CD14-positive monocyte (primary cell): ENCODE measurements around the gene RBMS1. TPM values are rescaled to one million over a fixed set of nuclear protein-coding genes. Genes with fewer than 3 reads are reported as not detected.

Source experiments
- DNase-seq, 3 donors: peaks; one replicate each; pipeline ENCODE4 v3.0.0-alpha.2; 2011 to 2022
- H2AFZ ChIP-seq: 2 replicates; pipeline ENCODE4 v1.6.0; 2012; ENCODE audit warnings: mild to moderate bottlenecking, low read depth, low read length, inconsistent platforms; ENCODE audit not compliant: insufficient read depth, poor library complexity, severe bottlenecking
- H3K27ac ChIP-seq, 2 donors: 1 replicate in 1 of 2; 2 replicates in 1 of 2; pipeline ENCODE4 v1.5.1; 2012 to 2013; ENCODE audit warnings: low read length in 2 of 2, control low read depth in 1 of 2, inconsistent platforms in 1 of 2, low read depth in 1 of 2, mild to moderate bottlenecking in 1 of 2
- H3K27me3 ChIP-seq, 2 donors: one replicate each; pipeline versions ENCODE4 v1.6.0 to v1.6.1; 2011 to 2013; ENCODE audit warnings: low read length in 2 of 2; ENCODE audit not compliant: control insufficient read depth in 2 of 2, insufficient read depth in 2 of 2
- H3K36me3 ChIP-seq, 2 donors: replicated peaks in 1 of 2; 1 replicate in 1 of 2; 2 replicates in 1 of 2; pipeline versions ENCODE4 v1.5.1 to v1.6.1; 2012 to 2013; ENCODE audit warnings: low read length in 2 of 2, control low read depth in 1 of 2, inconsistent platforms in 1 of 2, mild to moderate bottlenecking in 1 of 2; ENCODE audit not compliant: insufficient read depth in 2 of 2, control insufficient read depth in 1 of 2
- H3K4me1 ChIP-seq, 2 donors: 1 replicate in 1 of 2; 2 replicates in 1 of 2; pipeline versions ENCODE4 v1.5.1 to v1.6.1; 2012 to 2013; ENCODE audit warnings: low read length in 2 of 2, control low read depth in 1 of 2, inconsistent platforms in 1 of 2, mild to moderate bottlenecking in 1 of 2, moderate library complexity in 1 of 2; ENCODE audit not compliant: insufficient read depth in 2 of 2, control insufficient read depth in 1 of 2
- H3K4me2 ChIP-seq: replicated peaks from 2 replicates; pipeline ENCODE3; 2012; ENCODE audit warnings: low read length, moderate library complexity, mild to moderate bottlenecking; ENCODE audit not compliant: poor library complexity, severe bottlenecking; ENCODE audit errors: extremely low read depth
- H3K4me3 ChIP-seq, 3 experiments: fragments of 200-600 bp in 1 of 3; sonication (generic) in 1 of 3; replicated peaks in 1 of 3; 1 replicate in 2 of 3; 2 replicates in 1 of 3; pipeline ENCODE4 v1.5.1; 2011 to 2013; ENCODE audit warnings: low read length in 3 of 3, mild to moderate bottlenecking in 3 of 3, control low read depth in 2 of 3, low read depth in 2 of 3, inconsistent platforms in 1 of 3, moderate library complexity in 1 of 3
- H3K79me2 ChIP-seq: 2 replicates; pipeline ENCODE4 v1.6.0; 2012; ENCODE audit warnings: mild to moderate bottlenecking, control low read depth, inconsistent platforms, low read length, moderate library complexity; ENCODE audit not compliant: insufficient read depth
- H3K9ac ChIP-seq: 2 replicates; pipeline ENCODE4 v1.6.0; 2017; ENCODE audit warnings: low read length, mild to moderate bottlenecking; ENCODE audit not compliant: insufficient read depth, poor library complexity, severe bottlenecking
- H3K9me3 ChIP-seq, 2 donors: replicated peaks in 1 of 2; 1 replicate in 1 of 2; 2 replicates in 1 of 2; pipeline versions ENCODE4 v1.5.1 to v1.6.1; 2012 to 2013; ENCODE audit warnings: low read length in 2 of 2, control low read depth in 1 of 2; ENCODE audit not compliant: control insufficient read depth in 1 of 2, insufficient read depth in 1 of 2
- H4K20me1 ChIP-seq: 2 replicates; pipeline ENCODE4 v1.6.0; 2012; ENCODE audit warnings: mild to moderate bottlenecking, low read length, control low read depth, moderate library complexity; ENCODE audit not compliant: insufficient read depth
- H3K27ac Mint-ChIP-seq, 7 donors: one replicate each; pipeline ENCODE4 v1.8.0; 2020; ENCODE audit warnings: mild to moderate bottlenecking in 7 of 7, mixed read lengths in 7 of 7, moderate library complexity in 6 of 7, inconsistent platforms in 2 of 7
- H3K27me3 Mint-ChIP-seq, 3 donors: one replicate each; pipeline ENCODE4 v1.8.0; 2021 to 2022; ENCODE audit warnings: low read depth in 3 of 3, mild to moderate bottlenecking in 3 of 3, mixed read lengths in 3 of 3, moderate library complexity in 3 of 3, inconsistent platforms in 1 of 3
- H3K36me3 Mint-ChIP-seq, 2 donors: one replicate each; pipeline ENCODE4 v1.8.0; 2020; ENCODE audit warnings: mixed read lengths in 2 of 2, inconsistent platforms in 1 of 2, mild to moderate bottlenecking in 1 of 2
- H3K4me1 Mint-ChIP-seq: one replicate; pipeline ENCODE4 v1.8.0; 2020; ENCODE audit warnings: mild to moderate bottlenecking, mixed read lengths
- H3K4me3 Mint-ChIP-seq, 2 donors: one replicate each; pipeline ENCODE4 v1.8.0; 2020; ENCODE audit warnings: mild to moderate bottlenecking in 2 of 2, mixed read lengths in 2 of 2, moderate library complexity in 1 of 2
- H3K9me3 Mint-ChIP-seq, 7 donors: one replicate each; pipeline ENCODE4 v1.8.0; 2020 to 2022; ENCODE audit warnings: mixed read lengths in 7 of 7, mild to moderate bottlenecking in 6 of 7, moderate library complexity in 6 of 7, inconsistent platforms in 2 of 7
- CTCF ChIP-seq: fragments of 200-600 bp; IDR thresholded peaks from one replicate; pipeline ENCODE4 v1.8.0; 2022; ENCODE audit warnings: antibody characterized with exemption, mild to moderate bottlenecking
- whole genome bisulfite sequencing: methylation state at CpG from one replicate; pipeline ENCODE4 v1.1.5; 2013; ENCODE audit warnings: missing lambda C conversion rate; ENCODE audit not compliant: insufficient coverage; 5-methylcytosine and 5-hydroxymethylcytosine counted together
- intact Hi-C, 2 donors: fragments of 100-400 bp; cut with micrococcal nuclease; formaldehyde crosslinking; loops; one replicate each; pipeline versions ENCODE4 v1.15.0 to v1.15.1; 2023
- polyA plus RNA-seq, 3 donors: library from polyadenylated mRNA; depleted of rRNA in 1 of 3; unstranded in 2 of 3; stranded (reverse) in 1 of 3; fragments of 300-500 nt in 2 of 3; fragments of >200 nt in 1 of 3; fragmentation: Illumina TruSeq in 2 of 3; gene quantifications; 1 replicate in 2 of 3; 2 replicates in 1 of 3; pipeline ENCODE4 v1.2.3, GENCODE V29; 2012 to 2021

The RBMS1 gene
- polyA plus RNA-seq, 3 donors = 88.2 to 91.2 (median 89.4) TPM

GRCh38 chr2:160409480-160409879, 84.1 kb downstream of the RBMS1 start:
- Mint-ChIP-seq H3K36me3 (peaks cover 7 to 12% of the 10 kb centered on the region in 2 donors), H3K9me3 (peaks cover 0 to 2% (median 0%) of the 10 kb centered on the region in 7 donors), H3K4me1 (peaks cover 54% of the 10 kb centered on the region), H3K27ac (no peak overlapping the region), H3K27me3 (no peaks in the 10 kb centered on the region), H3K4me3 (no peak overlapping the region)
- Histone ChIP-seq H3K4me1 (peaks cover 36 to 48% of the 10 kb centered on the region in 2 donors), H3K4me2 (no peak overlapping the region), H3K79me2 (peaks cover 26% of the 10 kb centered on the region), H3K9ac (no peak overlapping the region), H3K9me3 (no peaks in the 10 kb centered on the region), H3K36me3 (peaks cover 0 to 4% of the 10 kb centered on the region in 2 donors), H3K27me3 (no peaks in the 10 kb centered on the region), H3K27ac (no peak overlapping the region), H4K20me1 (peaks cover 21% of the 10 kb centered on the region), H3K4me3 (no peak overlapping the region), H2AFZ (no peak overlapping the region)
- no CpG with 5 or more reads among the region's 1 CpG for WGBS
- intact Hi-C loops = loop anchor here (5.0 to 10.0 kb wide), 4 partner anchors 37 to 72 kb away; no protein-coding TSS in a partner anchor
- TF ChIP-seq CTCF = no peak
- DNase-seq = no peak

GRCh38 chr2:160408959-160409291, 84.7 kb downstream of the RBMS1 start:
- no peaks in the 10 kb centered on the region for H3K9me3 ChIP-seq
- H3K27ac ChIP-seq = no peak overlapping the region
- H3K4me2 ChIP-seq = no peak overlapping the region
- no peaks in the 10 kb centered on the region for H3K27me3 ChIP-seq
- WGBS = 100% methylated on average over 1 of the region's 2 CpGs
- DNase-seq = no peak
- no peaks in the 10 kb centered on the region for H3K27me3 Mint-ChIP-seq
- H3K36me3 Mint-ChIP-seq = peaks cover 11 to 17% of the 10 kb centered on the region in 2 donors
- no peak for TF ChIP-seq CTCF
- peak overlapping the region in 1 of 7 donors; percentile 93 for H3K27ac Mint-ChIP-seq
- peaks cover 57% of the 10 kb centered on the region for H3K4me1 Mint-ChIP-seq
- no peak overlapping the region for H3K4me3 ChIP-seq
- peaks cover 37 to 54% of the 10 kb centered on the region in 2 donors for H3K4me1 ChIP-seq
- peaks cover 0 to 2% (median 0%) of the 10 kb centered on the region in 7 donors for H3K9me3 Mint-ChIP-seq
- intact Hi-C loops = loop anchor here (5.0 to 10.0 kb wide), 4 partner anchors 37 to 72 kb away; no protein-coding TSS in a partner anchor
- no peak overlapping the region for H2AFZ ChIP-seq
- peaks cover 0 to 5% of the 10 kb centered on the region in 2 donors for H3K36me3 ChIP-seq
- H3K9ac ChIP-seq = no peak overlapping the region
- peak overlapping the region in 1 of 2 donors; percentile 86 for H3K4me3 Mint-ChIP-seq
- H3K79me2 ChIP-seq = peaks cover 32% of the 10 kb centered on the region
- peaks cover 27% of the 10 kb centered on the region for H4K20me1 ChIP-seq
